ENCODE data around the gene ITIH1. TPM values are rescaled to one million over a fixed set of nuclear protein-coding genes. Genes with fewer than 3 reads are reported as not detected.

ITIH1 gene
- total and polyA plus RNA-seq, 2 experiments from 2014 or later: not detected

DNA sequence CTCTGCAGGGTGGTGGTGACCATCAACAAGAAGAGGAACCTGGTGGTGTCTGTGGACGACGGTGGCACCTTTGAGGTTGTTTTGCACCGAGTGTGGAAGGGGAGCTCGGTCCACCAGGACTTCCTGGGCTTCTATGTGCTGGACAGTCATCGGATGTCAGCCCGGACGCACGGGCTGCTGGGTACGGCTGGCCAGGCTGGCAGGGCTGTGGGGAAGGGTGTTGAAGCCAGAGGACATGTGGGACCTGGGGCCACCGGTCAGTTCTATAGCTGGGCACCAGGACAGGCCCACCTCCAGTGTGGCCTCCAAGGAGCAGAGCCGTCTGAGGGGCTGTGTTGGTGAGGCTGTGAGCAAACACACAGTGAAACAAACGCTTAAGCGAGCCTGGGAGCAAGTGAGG is 13.3 kb downstream of the ITIH1 start:
- H3K9ac ChIP-seq: no peak overlapping the region
- H3K4me3 ChIP-seq: no peak overlapping the region
- no peaks in the 10 kb centered on the region for H3K9me2 ChIP-seq (ENCODE audit: insufficient read depth)
- DNase-seq: no peak
- H3F3A ChIP-seq (ENCODE audit: insufficient read depth): no peaks in the 10 kb centered on the region
- no peaks in the 10 kb centered on the region; the same call in 1 of the 2 replicates for H3K27me3 ChIP-seq (replicated peaks; ENCODE audit: insufficient read depth)
- in situ Hi-C loops (cut with MboI): no loop called here
- H3K4me1 ChIP-seq (ENCODE audit: insufficient read depth): no peaks in the 10 kb centered on the region
- WGBS, 2 experiments (ENCODE audit: low coverage in 1 of 2, low lambda C conversion rate in 2 of 2, missing lambda C conversion rate in 2 of 2): 74 to 78% methylated on average over 10 to 13 of the region's 13 CpGs
- no peaks in the 10 kb centered on the region for H3K79me2 ChIP-seq (ENCODE audit: insufficient read depth)
- H3K36me3 ChIP-seq (ENCODE audit: low read depth): no peaks in the 10 kb centered on the region
- no peak overlapping the region for H3K27ac ChIP-seq
- no peaks in the 10 kb centered on the region for H4K20me1 ChIP-seq (ENCODE audit: insufficient read depth)
- H3K4me2 ChIP-seq (ENCODE audit: unreplicated experiment): no peak overlapping the region
- no peak overlapping the region for H2AFZ ChIP-seq
- no peak for TF ChIP-seq EZH2phosphoT487 (IDR thresholded peaks at IDR 0.05; ENCODE audit: insufficient read depth, low read depth)
- no peak for TF ChIP-seq EZH2 (IDR thresholded peaks at IDR 0.05; ENCODE audit: insufficient read depth, poor library complexity, severe bottlenecking)
- H3K9me3 ChIP-seq (ENCODE audit: low read depth): no peaks in the 10 kb centered on the region

DNA sequence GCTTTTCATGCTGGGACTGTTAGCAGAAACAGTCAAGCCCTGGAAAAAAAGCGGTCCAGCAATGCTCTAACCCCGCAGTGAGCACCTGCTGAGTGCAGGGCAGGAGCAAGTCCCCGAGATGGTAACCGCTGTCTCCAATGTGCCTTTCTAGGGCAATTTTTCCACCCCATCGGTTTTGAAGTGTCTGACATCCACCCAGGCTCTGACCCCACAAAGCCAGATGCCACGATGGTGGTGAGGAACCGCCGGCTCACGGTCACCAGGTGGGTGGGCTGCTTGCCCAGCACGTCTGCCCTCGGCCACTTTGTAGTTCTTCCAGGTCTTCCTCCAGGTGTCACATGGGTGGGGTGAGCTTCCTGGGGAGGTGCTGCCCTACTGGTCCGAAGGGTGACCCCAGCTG is 14.0 kb downstream of the ITIH1 start:
- no peaks in the 10 kb centered on the region for H3K9me3 ChIP-seq (ENCODE audit: low read depth)
- no peaks in the 10 kb centered on the region for H3K79me2 ChIP-seq (ENCODE audit: insufficient read depth)
- no peak overlapping the region for H3K9ac ChIP-seq
- no peaks in the 10 kb centered on the region for H3K4me1 ChIP-seq (ENCODE audit: insufficient read depth)
- in situ Hi-C loops (cut with MboI): no loop called here
- TF ChIP-seq EZH2phosphoT487 (IDR thresholded peaks at IDR 0.05; ENCODE audit: insufficient read depth, low read depth) (no peak), EZH2 (IDR thresholded peaks at IDR 0.05; ENCODE audit: insufficient read depth, poor library complexity, severe bottlenecking) (no peak)
- H3K9me2 ChIP-seq (ENCODE audit: insufficient read depth): no peaks in the 10 kb centered on the region
- H3K27me3 ChIP-seq (replicated peaks; ENCODE audit: insufficient read depth): no peaks in the 10 kb centered on the region; the same call in 1 of the 2 replicates
- no peaks in the 10 kb centered on the region for H3F3A ChIP-seq (ENCODE audit: insufficient read depth)
- no peak for DNase-seq
- H3K36me3 ChIP-seq (ENCODE audit: low read depth): no peaks in the 10 kb centered on the region
- H2AFZ ChIP-seq: no peak overlapping the region
- no peak overlapping the region for H3K27ac ChIP-seq
- no peak overlapping the region for H3K4me2 ChIP-seq (ENCODE audit: unreplicated experiment)
- no peaks in the 10 kb centered on the region for H4K20me1 ChIP-seq (ENCODE audit: insufficient read depth)
- WGBS, 2 experiments (ENCODE audit: low coverage in 1 of 2, low lambda C conversion rate in 2 of 2, missing lambda C conversion rate in 2 of 2): 78 to 81% methylated on average over 12 of the region's 12 CpGs
- H3K4me3 ChIP-seq: no peak overlapping the region

DNA sequence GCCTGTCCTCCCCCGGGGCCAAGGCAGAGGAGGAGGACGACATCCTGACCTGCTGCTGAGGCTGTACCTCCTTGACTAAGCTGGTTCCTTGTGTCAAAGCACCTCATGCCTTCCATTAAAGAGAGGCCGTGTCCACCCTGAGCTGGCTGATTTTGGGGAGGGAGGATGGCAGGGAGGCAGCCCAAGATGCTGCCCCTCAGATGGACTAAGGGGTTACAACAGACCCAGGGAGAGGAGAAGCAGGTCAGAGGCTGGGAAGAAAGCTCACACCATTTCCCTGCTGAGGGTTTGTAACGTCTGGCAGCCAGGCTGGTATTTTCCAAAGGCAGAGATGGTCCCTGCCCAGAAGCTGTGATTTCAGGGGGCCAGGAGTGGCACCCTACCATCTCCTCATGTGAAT is 14.5 kb downstream of the ITIH1 start:
- no peak overlapping the region for H3K4me2 ChIP-seq (ENCODE audit: unreplicated experiment)
- no peaks in the 10 kb centered on the region for H3K36me3 ChIP-seq (ENCODE audit: low read depth)
- H3K9me2 ChIP-seq (ENCODE audit: insufficient read depth): no peaks in the 10 kb centered on the region
- no peaks in the 10 kb centered on the region for H3K9me3 ChIP-seq (ENCODE audit: low read depth)
- H3K9ac ChIP-seq: no peak overlapping the region
- no peaks in the 10 kb centered on the region for H3F3A ChIP-seq (ENCODE audit: insufficient read depth)
- no peaks in the 10 kb centered on the region; the same call in 1 of the 2 replicates for H3K27me3 ChIP-seq (replicated peaks; ENCODE audit: insufficient read depth)
- WGBS, 2 experiments (ENCODE audit: low coverage in 1 of 2, low lambda C conversion rate in 2 of 2, missing lambda C conversion rate in 2 of 2): 51 to 66% methylated on average over 4 of the region's 4 CpGs
- H3K27ac ChIP-seq: no peak overlapping the region
- H3K79me2 ChIP-seq (ENCODE audit: insufficient read depth): no peaks in the 10 kb centered on the region
- no peaks in the 10 kb centered on the region for H3K4me1 ChIP-seq (ENCODE audit: insufficient read depth)
- H2AFZ ChIP-seq: no peak overlapping the region
- TF ChIP-seq EZH2phosphoT487 (IDR thresholded peaks at IDR 0.05; ENCODE audit: insufficient read depth, low read depth): no peak
- TF ChIP-seq EZH2 (IDR thresholded peaks at IDR 0.05; ENCODE audit: insufficient read depth, poor library complexity, severe bottlenecking): no peak
- no peak overlapping the region for H3K4me3 ChIP-seq
- no peaks in the 10 kb centered on the region for H4K20me1 ChIP-seq (ENCODE audit: insufficient read depth)
- DNase-seq: no peak
- in situ Hi-C loops (cut with MboI): no loop called here

DNA sequence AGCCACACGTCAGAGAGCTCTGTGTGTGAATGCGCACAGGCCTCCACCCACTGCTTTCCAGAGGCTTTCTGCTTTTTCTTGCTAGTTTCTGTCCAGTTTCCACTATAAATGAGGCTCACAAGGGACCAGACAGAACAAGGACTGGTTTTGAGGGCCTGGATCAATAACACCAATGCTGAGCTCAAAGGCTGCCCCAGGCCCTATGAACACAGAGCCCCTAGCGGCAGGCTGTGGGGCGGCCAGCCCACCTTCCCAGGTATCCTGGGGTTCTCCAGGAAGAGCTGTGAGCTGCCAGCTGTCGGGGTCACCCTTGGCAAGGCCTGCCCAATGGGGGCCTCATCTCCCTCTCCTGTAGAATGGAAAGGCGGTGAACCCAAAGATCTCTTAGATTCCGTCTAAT is 15.0 kb downstream of the ITIH1 start:
- H3K27me3 ChIP-seq (replicated peaks; ENCODE audit: insufficient read depth): no peaks in the 10 kb centered on the region; the same call in 1 of the 2 replicates
- H4K20me1 ChIP-seq (ENCODE audit: insufficient read depth): no peaks in the 10 kb centered on the region
- no peak overlapping the region for H3K9ac ChIP-seq
- H3K4me2 ChIP-seq (ENCODE audit: unreplicated experiment): no peak overlapping the region
- no peaks in the 10 kb centered on the region for H3F3A ChIP-seq (ENCODE audit: insufficient read depth)
- H3K36me3 ChIP-seq (ENCODE audit: low read depth): no peaks in the 10 kb centered on the region
- DNase-seq: no peak
- no peaks in the 10 kb centered on the region for H3K79me2 ChIP-seq (ENCODE audit: insufficient read depth)
- H3K27ac ChIP-seq: no peak overlapping the region
- in situ Hi-C loops (cut with MboI): no loop called here
- no peak for TF ChIP-seq EZH2phosphoT487 (IDR thresholded peaks at IDR 0.05; ENCODE audit: insufficient read depth, low read depth)
- no peaks in the 10 kb centered on the region for H3K4me1 ChIP-seq (ENCODE audit: insufficient read depth)
- no peaks in the 10 kb centered on the region for H3K9me2 ChIP-seq (ENCODE audit: insufficient read depth)
- no peak overlapping the region for H2AFZ ChIP-seq
- no peaks in the 10 kb centered on the region for H3K9me3 ChIP-seq (ENCODE audit: low read depth)
- H3K4me3 ChIP-seq: no peak overlapping the region
- WGBS, 2 experiments (ENCODE audit: low coverage in 1 of 2, low lambda C conversion rate in 2 of 2, missing lambda C conversion rate in 2 of 2): 78 to 81% methylated on average over 7 of the region's 7 CpGs

Data from GM23248 (cell line).